GM12878 (cell line): ENCODE measurements around the gene GRK1.

Source experiments
- CBX3 ChIP-seq: fragments of 200-600 bp; sonication (generic); IDR thresholded peaks from 2 replicates; pipeline ENCODE4 v1.6.1; 2016; ENCODE audit warnings: low read depth, borderline replicate concordance
- CTCF ChIP-seq, 3 experiments: IDR thresholded peaks in 2 of 3; conservative IDR thresholded peaks in 1 of 3; 2 replicates each; pipeline ENCODE4 v1.5.1; 2011; ENCODE audit warnings: low read depth in 3 of 3, low read length in 3 of 3, mild to moderate bottlenecking in 3 of 3, control low read depth in 2 of 3, moderate library complexity in 2 of 3, inconsistent platforms in 1 of 3, mixed read lengths in 1 of 3; ENCODE audit not compliant: control insufficient read depth in 2 of 3, insufficient read depth in 1 of 3; ENCODE audit errors: extremely low read depth in 1 of 3
- EP300 ChIP-seq, 2 experiments: fragments of 150-350 bp in 1 of 2; IDR thresholded peaks; 2 replicates each; pipeline ENCODE4 v1.6.1; 2011 to 2012; ENCODE audit warnings: low read depth in 2 of 2, low read length in 2 of 2, borderline replicate concordance in 1 of 2, improper control_type of control experiment in 1 of 2, inconsistent platforms in 1 of 2; ENCODE audit not compliant: control insufficient read depth in 1 of 2
- EZH2 ChIP-seq: IDR thresholded peaks from 2 replicates; pipeline ENCODE4 v1.6.1; 2012; ENCODE audit warnings: low read depth, mild to moderate bottlenecking, control low read depth, inconsistent platforms, low read length, borderline replicate concordance; ENCODE audit not compliant: control insufficient read depth
- GATAD2B ChIP-seq: fragments of 450-650 bp; conservative IDR thresholded peaks from 2 replicates; pipeline ENCODE4 v1.6.1; 2017; ENCODE audit warnings: low read depth, mild to moderate bottlenecking, moderate library complexity
- IRF3 ChIP-seq: fragments of 450-650 bp; IDR thresholded peaks from 2 replicates; pipeline ENCODE4 v1.6.1; 2014; ENCODE audit warnings: mild to moderate bottlenecking
- POLR2A ChIP-seq: IDR thresholded peaks from 2 replicates; pipeline ENCODE4 v1.6.1; 2011; ENCODE audit warnings: low read depth, mild to moderate bottlenecking, low read length
- SUZ12 ChIP-seq: fragments of 200-600 bp; sonication (generic); IDR thresholded peaks from one replicate; pipeline ENCODE4 v1.6.1; 2018; ENCODE audit warnings: antibody characterized with exemption, mild to moderate bottlenecking; ENCODE audit not compliant: unreplicated experiment
- TAF1 ChIP-seq: IDR thresholded peaks from 2 replicates; pipeline ENCODE4 v1.6.1; 2011; ENCODE audit warnings: mild to moderate bottlenecking, low read depth, low read length, borderline replicate concordance
- TCF7 ChIP-seq: IDR thresholded peaks from 2 replicates; pipeline ENCODE4 v1.6.1; 2014; ENCODE audit warnings: antibody characterized with exemption, borderline replicate concordance

GRCh38 chr13:113740661-113741060, 73.6 kb downstream of the GRK1 start:
- TF ChIP-seq CTCF (IDR thresholded peaks at IDR 0.05 in 2 of 3, conservative IDR thresholded peaks at IDR 0.05 in 1 of 3; ENCODE audit: control insufficient read depth in 2 of 3, extremely low read depth in 1 of 3, insufficient read depth in 1 of 3, low read depth in 3 of 3, low read length in 3 of 3) (no peak), EZH2 (no peak), CBX3 (no peak), TCF7 (no peak), POLR2A (no peak), SUZ12 (no peak), GATAD2B (no peak), IRF3 (no peak), EP300 (IDR thresholded peaks at IDR 0.05; ENCODE audit: borderline replicate concordance in 1 of 2, control insufficient read depth in 1 of 2, low read depth in 2 of 2, low read length in 2 of 2) (no peak), TAF1 (no peak)
